GM23338 (cell line): ENCODE measurements around the gene HPS4.

Experiments
- CREB1 ChIP-seq: fragments of 250-450 bp; sonication (Bioruptor Pico); IDR thresholded peaks from 2 replicates; pipeline ENCODE4 v1.5.0; 2020; ENCODE audit warnings: low read depth, mild to moderate bottlenecking, moderate library complexity
- EZH2 ChIP-seq: fragments of 200-600 bp; sonication (generic); IDR thresholded peaks from one replicate; pipeline ENCODE4 v1.8.0; 2017; ENCODE audit warnings: antibody characterized with exemption, mild to moderate bottlenecking, low read depth; ENCODE audit not compliant: unreplicated experiment
- EZH2phosphoT487 ChIP-seq: fragments of 200-600 bp; sonication (generic); IDR thresholded peaks from one replicate; pipeline ENCODE4 v1.8.1; 2018; ENCODE audit warnings: antibody characterized with exemption; ENCODE audit not compliant: unreplicated experiment
- JUNB ChIP-seq: IDR thresholded peaks from one replicate; pipeline ENCODE4 v1.6.1; 2016; ENCODE audit warnings: antibody characterized with exemption; ENCODE audit not compliant: unreplicated experiment
- NANOG ChIP-seq: IDR thresholded peaks from 2 replicates; pipeline ENCODE4 v1.6.1; 2016; ENCODE audit warnings: antibody characterized with exemption, borderline replicate concordance
- POLR2AphosphoS5 ChIP-seq: IDR thresholded peaks from 2 replicates; pipeline ENCODE4 v1.6.1; 2016; ENCODE audit warnings: antibody characterized with exemption, low read depth
- STAT1 ChIP-seq: IDR thresholded peaks from one replicate; pipeline ENCODE4 v1.6.1; 2016; ENCODE audit warnings: antibody characterized with exemption; ENCODE audit not compliant: unreplicated experiment
- ZNF114 ChIP-seq: fragments of 250-450 bp; sonication (Bioruptor Pico); IDR thresholded peaks from 2 replicates; pipeline ENCODE4 v1.5.0; 2020; ENCODE audit warnings: mild to moderate bottlenecking, moderate library complexity
- ZNF331 ChIP-seq: fragments of 250-450 bp; sonication (Bioruptor Pico); IDR thresholded peaks from 2 replicates; pipeline ENCODE4 v1.5.0; 2020; ENCODE audit warnings: low read depth, mild to moderate bottlenecking, moderate library complexity
- TF ChIP-seq, protein P1 (sequence below), 2 experiments: fragments of 200-600 bp in 1 of 2; sonication (generic) in 1 of 2; conservative IDR thresholded peaks; 2 replicates each; pipeline versions ENCODE4 v1.5.1 to v1.6.1; 2016 to 2017; ENCODE audit warnings: antibody characterized with exemption in 2 of 2, low read depth in 2 of 2, mild to moderate bottlenecking in 2 of 2, moderate library complexity in 1 of 2
- TF ChIP-seq, protein P2 (sequence below): IDR thresholded peaks from one replicate; pipeline ENCODE4 v1.6.1; 2018; ENCODE audit warnings: antibody characterized with exemption; ENCODE audit not compliant: unreplicated experiment
- TF ChIP-seq, protein P3 (sequence below): IDR thresholded peaks from 2 replicates; pipeline ENCODE4 v1.6.1; 2016; ENCODE audit warnings: antibody characterized with exemption
- TF ChIP-seq, protein P4 (sequence below): fragments of 250-450 bp; sonication (Bioruptor Pico); IDR thresholded peaks from 2 replicates; pipeline ENCODE4 v1.5.0; 2020; ENCODE audit warnings: mild to moderate bottlenecking, moderate library complexity

DNA sequence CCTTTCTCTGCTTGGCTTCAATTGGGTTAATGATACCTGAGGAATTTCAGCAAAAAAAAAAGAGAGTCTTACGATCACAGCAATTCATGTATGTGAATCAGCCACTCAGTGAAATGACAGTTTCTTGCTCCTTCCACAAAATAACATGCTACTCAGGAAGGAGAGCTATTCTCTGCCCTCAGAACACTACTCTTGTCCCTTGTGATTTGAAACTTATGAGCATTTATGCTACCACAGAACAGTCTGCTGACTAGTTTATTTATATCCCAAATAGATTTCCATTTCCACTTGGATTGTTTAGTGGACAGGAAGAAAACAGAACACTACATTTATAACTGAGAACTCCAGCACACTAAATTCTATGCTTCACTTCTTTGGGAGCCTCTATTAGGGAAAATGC lies 20.2 kb upstream of the HPS4 start:
- no peak for TF ChIP-seq POLR2AphosphoS5
- TF ChIP-seq EZH2, result no peak
- TF ChIP-seq, protein P1, sequence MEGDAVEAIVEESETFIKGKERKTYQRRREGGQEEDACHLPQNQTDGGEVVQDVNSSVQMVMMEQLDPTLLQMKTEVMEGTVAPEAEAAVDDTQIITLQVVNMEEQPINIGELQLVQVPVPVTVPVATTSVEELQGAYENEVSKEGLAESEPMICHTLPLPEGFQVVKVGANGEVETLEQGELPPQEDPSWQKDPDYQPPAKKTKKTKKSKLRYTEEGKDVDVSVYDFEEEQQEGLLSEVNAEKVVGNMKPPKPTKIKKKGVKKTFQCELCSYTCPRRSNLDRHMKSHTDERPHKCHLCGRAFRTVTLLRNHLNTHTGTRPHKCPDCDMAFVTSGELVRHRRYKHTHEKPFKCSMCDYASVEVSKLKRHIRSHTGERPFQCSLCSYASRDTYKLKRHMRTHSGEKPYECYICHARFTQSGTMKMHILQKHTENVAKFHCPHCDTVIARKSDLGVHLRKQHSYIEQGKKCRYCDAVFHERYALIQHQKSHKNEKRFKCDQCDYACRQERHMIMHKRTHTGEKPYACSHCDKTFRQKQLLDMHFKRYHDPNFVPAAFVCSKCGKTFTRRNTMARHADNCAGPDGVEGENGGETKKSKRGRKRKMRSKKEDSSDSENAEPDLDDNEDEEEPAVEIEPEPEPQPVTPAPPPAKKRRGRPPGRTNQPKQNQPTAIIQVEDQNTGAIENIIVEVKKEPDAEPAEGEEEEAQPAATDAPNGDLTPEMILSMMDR (conservative IDR thresholded peaks at IDR 0.05; ENCODE audit: low read depth in 2 of 2), result no peak
- no peak for TF ChIP-seq JUNB
- TF ChIP-seq EZH2phosphoT487, result no peak
- no peak for TF ChIP-seq NANOG
- TF ChIP-seq CREB1 (CRISPR knock-in tag), result no peak
- TF ChIP-seq, protein P2, sequence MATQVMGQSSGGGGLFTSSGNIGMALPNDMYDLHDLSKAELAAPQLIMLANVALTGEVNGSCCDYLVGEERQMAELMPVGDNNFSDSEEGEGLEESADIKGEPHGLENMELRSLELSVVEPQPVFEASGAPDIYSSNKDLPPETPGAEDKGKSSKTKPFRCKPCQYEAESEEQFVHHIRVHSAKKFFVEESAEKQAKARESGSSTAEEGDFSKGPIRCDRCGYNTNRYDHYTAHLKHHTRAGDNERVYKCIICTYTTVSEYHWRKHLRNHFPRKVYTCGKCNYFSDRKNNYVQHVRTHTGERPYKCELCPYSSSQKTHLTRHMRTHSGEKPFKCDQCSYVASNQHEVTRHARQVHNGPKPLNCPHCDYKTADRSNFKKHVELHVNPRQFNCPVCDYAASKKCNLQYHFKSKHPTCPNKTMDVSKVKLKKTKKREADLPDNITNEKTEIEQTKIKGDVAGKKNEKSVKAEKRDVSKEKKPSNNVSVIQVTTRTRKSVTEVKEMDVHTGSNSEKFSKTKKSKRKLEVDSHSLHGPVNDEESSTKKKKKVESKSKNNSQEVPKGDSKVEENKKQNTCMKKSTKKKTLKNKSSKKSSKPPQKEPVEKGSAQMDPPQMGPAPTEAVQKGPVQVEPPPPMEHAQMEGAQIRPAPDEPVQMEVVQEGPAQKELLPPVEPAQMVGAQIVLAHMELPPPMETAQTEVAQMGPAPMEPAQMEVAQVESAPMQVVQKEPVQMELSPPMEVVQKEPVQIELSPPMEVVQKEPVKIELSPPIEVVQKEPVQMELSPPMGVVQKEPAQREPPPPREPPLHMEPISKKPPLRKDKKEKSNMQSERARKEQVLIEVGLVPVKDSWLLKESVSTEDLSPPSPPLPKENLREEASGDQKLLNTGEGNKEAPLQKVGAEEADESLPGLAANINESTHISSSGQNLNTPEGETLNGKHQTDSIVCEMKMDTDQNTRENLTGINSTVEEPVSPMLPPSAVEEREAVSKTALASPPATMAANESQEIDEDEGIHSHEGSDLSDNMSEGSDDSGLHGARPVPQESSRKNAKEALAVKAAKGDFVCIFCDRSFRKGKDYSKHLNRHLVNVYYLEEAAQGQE, result no peak
- TF ChIP-seq, protein P3, sequence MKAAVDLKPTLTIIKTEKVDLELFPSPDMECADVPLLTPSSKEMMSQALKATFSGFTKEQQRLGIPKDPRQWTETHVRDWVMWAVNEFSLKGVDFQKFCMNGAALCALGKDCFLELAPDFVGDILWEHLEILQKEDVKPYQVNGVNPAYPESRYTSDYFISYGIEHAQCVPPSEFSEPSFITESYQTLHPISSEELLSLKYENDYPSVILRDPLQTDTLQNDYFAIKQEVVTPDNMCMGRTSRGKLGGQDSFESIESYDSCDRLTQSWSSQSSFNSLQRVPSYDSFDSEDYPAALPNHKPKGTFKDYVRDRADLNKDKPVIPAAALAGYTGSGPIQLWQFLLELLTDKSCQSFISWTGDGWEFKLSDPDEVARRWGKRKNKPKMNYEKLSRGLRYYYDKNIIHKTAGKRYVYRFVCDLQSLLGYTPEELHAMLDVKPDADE, result no peak
- TF ChIP-seq STAT1, result no peak
- TF ChIP-seq ZNF331 (CRISPR knock-in tag), result no peak
- no peak for TF ChIP-seq ZNF114 (CRISPR knock-in tag)
- TF ChIP-seq, protein P4, sequence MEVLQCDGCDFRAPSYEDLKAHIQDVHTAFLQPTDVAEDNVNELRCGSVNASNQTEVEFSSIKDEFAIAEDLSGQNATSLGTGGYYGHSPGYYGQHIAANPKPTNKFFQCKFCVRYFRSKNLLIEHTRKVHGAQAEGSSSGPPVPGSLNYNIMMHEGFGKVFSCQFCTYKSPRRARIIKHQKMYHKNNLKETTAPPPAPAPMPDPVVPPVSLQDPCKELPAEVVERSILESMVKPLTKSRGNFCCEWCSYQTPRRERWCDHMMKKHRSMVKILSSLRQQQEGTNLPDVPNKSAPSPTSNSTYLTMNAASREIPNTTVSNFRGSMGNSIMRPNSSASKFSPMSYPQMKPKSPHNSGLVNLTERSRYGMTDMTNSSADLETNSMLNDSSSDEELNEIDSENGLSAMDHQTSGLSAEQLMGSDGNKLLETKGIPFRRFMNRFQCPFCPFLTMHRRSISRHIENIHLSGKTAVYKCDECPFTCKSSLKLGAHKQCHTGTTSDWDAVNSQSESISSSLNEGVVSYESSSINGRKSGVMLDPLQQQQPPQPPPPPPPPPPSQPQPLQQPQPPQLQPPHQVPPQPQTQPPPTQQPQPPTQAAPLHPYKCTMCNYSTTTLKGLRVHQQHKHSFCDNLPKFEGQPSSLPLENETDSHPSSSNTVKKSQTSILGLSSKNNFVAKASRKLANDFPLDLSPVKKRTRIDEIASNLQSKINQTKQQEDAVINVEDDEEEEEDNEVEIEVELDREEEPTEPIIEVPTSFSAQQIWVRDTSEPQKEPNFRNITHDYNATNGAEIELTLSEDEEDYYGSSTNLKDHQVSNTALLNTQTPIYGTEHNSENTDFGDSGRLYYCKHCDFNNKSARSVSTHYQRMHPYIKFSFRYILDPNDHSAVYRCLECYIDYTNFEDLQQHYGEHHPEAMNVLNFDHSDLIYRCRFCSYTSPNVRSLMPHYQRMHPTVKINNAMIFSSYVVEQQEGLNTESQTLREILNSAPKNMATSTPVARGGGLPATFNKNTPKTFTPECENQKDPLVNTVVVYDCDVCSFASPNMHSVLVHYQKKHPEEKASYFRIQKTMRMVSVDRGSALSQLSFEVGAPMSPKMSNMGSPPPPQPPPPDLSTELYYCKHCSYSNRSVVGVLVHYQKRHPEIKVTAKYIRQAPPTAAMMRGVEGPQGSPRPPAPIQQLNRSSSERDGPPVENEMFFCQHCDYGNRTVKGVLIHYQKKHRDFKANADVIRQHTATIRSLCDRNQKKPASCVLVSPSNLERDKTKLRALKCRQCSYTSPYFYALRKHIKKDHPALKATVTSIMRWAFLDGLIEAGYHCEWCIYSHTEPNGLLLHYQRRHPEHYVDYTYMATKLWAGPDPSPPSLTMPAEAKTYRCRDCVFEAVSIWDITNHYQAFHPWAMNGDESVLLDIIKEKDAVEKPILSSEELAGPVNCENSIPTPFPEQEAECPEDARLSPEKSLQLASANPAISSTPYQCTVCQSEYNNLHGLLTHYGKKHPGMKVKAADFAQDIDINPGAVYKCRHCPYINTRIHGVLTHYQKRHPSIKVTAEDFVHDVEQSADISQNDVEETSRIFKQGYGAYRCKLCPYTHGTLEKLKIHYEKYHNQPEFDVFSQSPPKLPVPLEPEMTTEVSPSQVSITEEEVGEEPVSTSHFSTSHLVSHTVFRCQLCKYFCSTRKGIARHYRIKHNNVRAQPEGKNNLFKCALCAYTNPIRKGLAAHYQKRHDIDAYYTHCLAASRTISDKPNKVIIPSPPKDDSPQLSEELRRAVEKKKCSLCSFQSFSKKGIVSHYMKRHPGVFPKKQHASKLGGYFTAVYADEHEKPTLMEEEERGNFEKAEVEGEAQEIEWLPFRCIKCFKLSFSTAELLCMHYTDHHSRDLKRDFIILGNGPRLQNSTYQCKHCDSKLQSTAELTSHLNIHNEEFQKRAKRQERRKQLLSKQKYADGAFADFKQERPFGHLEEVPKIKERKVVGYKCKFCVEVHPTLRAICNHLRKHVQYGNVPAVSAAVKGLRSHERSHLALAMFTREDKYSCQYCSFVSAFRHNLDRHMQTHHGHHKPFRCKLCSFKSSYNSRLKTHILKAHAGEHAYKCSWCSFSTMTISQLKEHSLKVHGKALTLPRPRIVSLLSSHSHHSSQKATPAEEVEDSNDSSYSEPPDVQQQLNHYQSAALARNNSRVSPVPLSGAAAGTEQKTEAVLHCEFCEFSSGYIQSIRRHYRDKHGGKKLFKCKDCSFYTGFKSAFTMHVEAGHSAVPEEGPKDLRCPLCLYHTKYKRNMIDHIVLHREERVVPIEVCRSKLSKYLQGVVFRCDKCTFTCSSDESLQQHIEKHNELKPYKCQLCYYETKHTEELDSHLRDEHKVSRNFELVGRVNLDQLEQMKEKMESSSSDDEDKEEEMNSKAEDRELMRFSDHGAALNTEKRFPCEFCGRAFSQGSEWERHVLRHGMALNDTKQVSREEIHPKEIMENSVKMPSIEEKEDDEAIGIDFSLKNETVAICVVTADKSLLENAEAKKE, result no peak
